ENCODE data around the gene GMDS. TPM values are rescaled to one million over a fixed set of nuclear protein-coding genes. Genes with fewer than 3 reads are reported as not detected.

The GMDS gene
- total RNA-seq, 2 experiments from 2014 or later, result 13.9 to 16.4 TPM

DNA sequence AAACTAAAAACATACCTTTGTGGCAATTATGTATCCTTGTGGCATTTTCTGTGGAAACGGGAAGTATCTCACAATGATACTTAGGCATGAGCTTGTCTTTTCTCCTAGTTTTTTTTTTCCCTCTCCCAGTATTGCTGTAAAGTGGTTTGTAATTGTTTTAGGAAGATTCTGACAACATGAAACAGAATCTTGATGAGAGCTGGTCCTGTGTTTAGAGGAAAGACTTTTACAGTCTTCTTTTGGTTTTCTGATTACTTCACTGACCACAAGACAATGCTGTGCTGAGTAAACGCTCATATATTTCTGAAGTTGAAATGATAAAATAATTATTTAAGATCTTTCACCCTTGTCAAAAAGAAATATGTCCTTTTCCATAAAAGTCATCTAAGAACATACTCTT, 434.5 kb downstream of the GMDS start:
- Histone ChIP-seq H3K4me3 (ENCODE audit: low read length) (no peak overlapping the region), H3K27me3 (ENCODE audit: control insufficient read depth in 1 of 2, insufficient read depth in 2 of 2, low read length in 2 of 2) (no peaks in the 10 kb centered on the region), H3K9me3 (ENCODE audit: control insufficient read depth in 1 of 2, insufficient read depth in 1 of 2, low read length in 2 of 2) (no peaks in the 10 kb centered on the region), H3K36me3 (ENCODE audit: insufficient read depth, low read length) (no peaks in the 10 kb centered on the region), H3K4me1 (ENCODE audit: insufficient read depth, low read length) (no peaks in the 10 kb centered on the region), H3K27ac (ENCODE audit: low read depth in 1 of 2, low read length in 2 of 2) (no peak overlapping the region)
- H3K27ac Mint-ChIP-seq, result no peak overlapping the region
- no peak overlapping the region for H3K4me3 Mint-ChIP-seq
- no peaks in the 10 kb centered on the region for H3K9me3 Mint-ChIP-seq
- DNase-seq, result no peak
- intact Hi-C loops (cut with DNase I, micrococcal nuclease), result no loop called here
- no peak for ATAC-seq (ENCODE audit: poor library complexity)
- POLR2A ChIA-PET, result no interaction called here
- H3K27me3 Mint-ChIP-seq, result no peaks in the 10 kb centered on the region
- H3K36me3 Mint-ChIP-seq (ENCODE audit: low read depth), result no peaks in the 10 kb centered on the region
- TF ChIP-seq, protein P1, sequence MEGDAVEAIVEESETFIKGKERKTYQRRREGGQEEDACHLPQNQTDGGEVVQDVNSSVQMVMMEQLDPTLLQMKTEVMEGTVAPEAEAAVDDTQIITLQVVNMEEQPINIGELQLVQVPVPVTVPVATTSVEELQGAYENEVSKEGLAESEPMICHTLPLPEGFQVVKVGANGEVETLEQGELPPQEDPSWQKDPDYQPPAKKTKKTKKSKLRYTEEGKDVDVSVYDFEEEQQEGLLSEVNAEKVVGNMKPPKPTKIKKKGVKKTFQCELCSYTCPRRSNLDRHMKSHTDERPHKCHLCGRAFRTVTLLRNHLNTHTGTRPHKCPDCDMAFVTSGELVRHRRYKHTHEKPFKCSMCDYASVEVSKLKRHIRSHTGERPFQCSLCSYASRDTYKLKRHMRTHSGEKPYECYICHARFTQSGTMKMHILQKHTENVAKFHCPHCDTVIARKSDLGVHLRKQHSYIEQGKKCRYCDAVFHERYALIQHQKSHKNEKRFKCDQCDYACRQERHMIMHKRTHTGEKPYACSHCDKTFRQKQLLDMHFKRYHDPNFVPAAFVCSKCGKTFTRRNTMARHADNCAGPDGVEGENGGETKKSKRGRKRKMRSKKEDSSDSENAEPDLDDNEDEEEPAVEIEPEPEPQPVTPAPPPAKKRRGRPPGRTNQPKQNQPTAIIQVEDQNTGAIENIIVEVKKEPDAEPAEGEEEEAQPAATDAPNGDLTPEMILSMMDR (IDR thresholded peaks at IDR 0.05), result no peak
- CTCF ChIA-PET, result no interaction called here
- H3K4me1 Mint-ChIP-seq (ENCODE audit: low read depth), result no peaks in the 10 kb centered on the region

GRCh38 chr6:1809291-1809988, 436.0 kb downstream of the GMDS start:
- no peaks in the 10 kb centered on the region for H3K4me1 Mint-ChIP-seq (ENCODE audit: low read depth)

DNA sequence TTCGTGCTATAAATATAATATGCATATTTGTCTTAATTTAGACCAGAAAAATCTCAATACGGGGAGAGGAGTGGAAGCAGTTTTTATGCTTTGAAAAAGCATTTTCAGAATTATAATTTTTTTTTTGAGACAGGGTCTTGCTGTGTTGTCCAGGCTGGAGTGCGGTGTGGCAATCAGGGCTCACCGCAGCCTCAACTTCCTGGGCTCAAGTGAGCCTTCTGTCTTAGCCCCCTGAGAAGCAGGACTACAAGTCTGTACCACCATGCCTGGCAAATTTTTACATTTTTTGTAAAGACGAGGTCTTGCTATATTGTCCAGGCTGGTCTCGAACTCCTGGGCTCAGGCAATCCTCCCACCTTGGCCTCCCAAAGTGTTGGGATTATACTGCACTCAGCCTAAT, 438.5 kb downstream of the GMDS start:
- no peak overlapping the region for H3K27ac Mint-ChIP-seq
- Histone ChIP-seq H3K4me1 (ENCODE audit: insufficient read depth, low read length) (no peaks in the 10 kb centered on the region), H3K36me3 (ENCODE audit: insufficient read depth, low read length) (no peaks in the 10 kb centered on the region), H3K27ac (ENCODE audit: low read depth in 1 of 2, low read length in 2 of 2) (no peak overlapping the region), H3K9me3 (ENCODE audit: control insufficient read depth in 1 of 2, insufficient read depth in 1 of 2, low read length in 2 of 2) (no peaks in the 10 kb centered on the region), H3K4me3 (ENCODE audit: low read length) (no peak overlapping the region), H3K27me3 (ENCODE audit: control insufficient read depth in 1 of 2, insufficient read depth in 2 of 2, low read length in 2 of 2) (no peaks in the 10 kb centered on the region)
- ATAC-seq (ENCODE audit: poor library complexity) (no peak), DNase-seq (no peak)
- intact Hi-C loops (cut with DNase I, micrococcal nuclease), result no loop called here
- H3K36me3 Mint-ChIP-seq (ENCODE audit: low read depth), result no peaks in the 10 kb centered on the region
- ChIA-PET CTCF (no interaction called here), POLR2A (no interaction called here)
- H3K4me1 Mint-ChIP-seq (ENCODE audit: low read depth), result no peaks in the 10 kb centered on the region
- H3K27me3 Mint-ChIP-seq, result no peaks in the 10 kb centered on the region
- no peaks in the 10 kb centered on the region for H3K9me3 Mint-ChIP-seq
- TF ChIP-seq, protein P1 (IDR thresholded peaks at IDR 0.05), result no peak
- H3K4me3 Mint-ChIP-seq, result no peak overlapping the region

More at GRCh38 chr6:1809291-1809988, 436.0 kb downstream of the GMDS start:
- no peaks in the 10 kb centered on the region for H3K9me3 Mint-ChIP-seq
- ATAC-seq (ENCODE audit: poor library complexity) (no peak), DNase-seq (no peak)
- CTCF ChIA-PET, result no interaction called here
- intact Hi-C loops (cut with DNase I, micrococcal nuclease), result no loop called here
- H3K4me1 ChIP-seq (ENCODE audit: insufficient read depth, low read length), result no peaks in the 10 kb centered on the region
- H3K36me3 ChIP-seq (ENCODE audit: insufficient read depth, low read length), result no peaks in the 10 kb centered on the region
- no peak overlapping the region for H3K4me3 Mint-ChIP-seq
- no peaks in the 10 kb centered on the region for H3K9me3 ChIP-seq (ENCODE audit: control insufficient read depth in 1 of 2, insufficient read depth in 1 of 2, low read length in 2 of 2)
- H3K27me3 ChIP-seq (ENCODE audit: control insufficient read depth in 1 of 2, insufficient read depth in 2 of 2, low read length in 2 of 2), result no peaks in the 10 kb centered on the region
- TF ChIP-seq, protein P1 (IDR thresholded peaks at IDR 0.05), result no peak
- no peaks in the 10 kb centered on the region for H3K36me3 Mint-ChIP-seq (ENCODE audit: low read depth)
- POLR2A ChIA-PET, result no interaction called here
- H3K27me3 Mint-ChIP-seq, result no peaks in the 10 kb centered on the region
- H3K4me3 ChIP-seq (ENCODE audit: low read length), result no peak overlapping the region
- H3K27ac ChIP-seq (ENCODE audit: low read depth in 1 of 2, low read length in 2 of 2), result no peak overlapping the region
- no peak overlapping the region for H3K27ac Mint-ChIP-seq

All from CD4-positive, alpha-beta T cell (primary cell).